NK-92 (cell line): ENCODE measurements around the gene BGN.

Source experiments
- DNase-seq: peaks from one replicate; lab custom pipeline; 2025; ENCODE audit not compliant: unreplicated experiment; lab: John Stamatoyannopoulos, UW

Gene BGN

GRCh38 chrX:153524234-153524633, 29.5 kb downstream of the BGN start:
- no peak for DNase-seq

- DNase-seq, result no peak
Measured at GRCh38 chrX:153525451-153525850, 30.7 kb downstream of the BGN start.

GRCh38 chrX:153526042-153526441, 31.3 kb downstream of the BGN start:
- no peak for DNase-seq

- no peak for DNase-seq
Measured at GRCh38 chrX:153526801-153527200, 32.0 kb downstream of the BGN start.

- no peak for DNase-seq
Measured at GRCh38 chrX:153527208-153527607, 32.4 kb downstream of the BGN start.

- DNase-seq, result no peak
Measured at GRCh38 chrX:153530411-153531129, 35.8 kb downstream of the BGN start.

GRCh38 chrX:153533091-153533490, 38.3 kb downstream of the BGN start:
- DNase-seq, result no peak

- no peak for DNase-seq
Measured at GRCh38 chrX:153537080-153537479, 42.3 kb downstream of the BGN start.

- no peak for DNase-seq
Measured at GRCh38 chrX:153537526-153538295, 42.9 kb downstream of the BGN start.

- DNase-seq, result no peak
Measured at GRCh38 chrX:153538424-153538823, 43.6 kb downstream of the BGN start.

- DNase-seq, result no peak
Measured at GRCh38 chrX:153539171-153539978, 44.6 kb downstream of the BGN start.

- DNase-seq, result no peak
Measured at GRCh38 chrX:153539979-153540358, 45.2 kb downstream of the BGN start.

- DNase-seq, result no peak
Measured at GRCh38 chrX:153544727-153545126, 49.9 kb downstream of the BGN start.

- DNase-seq, result no peak
Measured at GRCh38 chrX:153546386-153546785, 51.6 kb downstream of the BGN start.

GRCh38 chrX:153547195-153547594, 52.4 kb downstream of the BGN start:
- no peak for DNase-seq

- no peak for DNase-seq
Measured at GRCh38 chrX:153549231-153549630, 54.5 kb downstream of the BGN start.

GRCh38 chrX:153549807-153550206, 55.0 kb downstream of the BGN start:
- DNase-seq, result no peak

- DNase-seq, result no peak
Measured at GRCh38 chrX:153551135-153551534, 56.4 kb downstream of the BGN start.

- no peak for DNase-seq
Measured at GRCh38 chrX:153554519-153555167, 59.9 kb downstream of the BGN start.

- no peak for DNase-seq
Measured at GRCh38 chrX:153556767-153557166, 62.0 kb downstream of the BGN start.

GRCh38 chrX:153557618-153558355, 63.0 kb downstream of the BGN start:
- DNase-seq, result no peak
